Measurements from ENCODE around the gene TFF2. TPM values are rescaled to one million over a fixed set of nuclear protein-coding genes. Genes with fewer than 3 reads are reported as not detected.

TFF2 gene
- total RNA-seq, 1 donor from 2014 or later = not detected

GRCh38 chr21:42302076-42302650, 48.6 kb downstream of the TFF2 start:
- intact Hi-C loops (cut with DNase I) = no loop called here
- no peak overlapping the region for H3K4me3 ChIP-seq
- H3K9me3 ChIP-seq = no peaks in the 10 kb centered on the region
- no peaks in the 10 kb centered on the region for H3K27me3 ChIP-seq
- H3K36me3 ChIP-seq = no peaks in the 10 kb centered on the region
- TF ChIP-seq CTCF (IDR thresholded peaks at IDR 0.05) (no peak), POLR2A (IDR thresholded peaks at IDR 0.05) (no peak), POLR2AphosphoS5 (IDR thresholded peaks at IDR 0.05; ENCODE audit: insufficient read depth in 1 of 2, low read depth in 1 of 2) (no peak)
- peak overlapping the region; percentile 36 for H3K27ac ChIP-seq
- no peak for DNase-seq (ENCODE audit: extremely low spot score in 2 of 2)
- peaks cover 5% of the 10 kb centered on the region for H3K4me1 ChIP-seq

GRCh38 chr21:42301371-42302075, 49.3 kb downstream of the TFF2 start:
- H3K27ac ChIP-seq = peak overlapping the region; percentile 48
- no peak for DNase-seq (ENCODE audit: extremely low spot score in 2 of 2)

GRCh38 chr21:42300956-42301355, 49.8 kb downstream of the TFF2 start:
- intact Hi-C loops (cut with DNase I) = no loop called here
- no peaks in the 10 kb centered on the region for H3K27me3 ChIP-seq
- DNase-seq (ENCODE audit: extremely low spot score in 2 of 2) = no peak
- H3K36me3 ChIP-seq = no peaks in the 10 kb centered on the region
- H3K9me3 ChIP-seq = no peaks in the 10 kb centered on the region
- H3K4me3 ChIP-seq = no peak overlapping the region
- TF ChIP-seq CTCF (IDR thresholded peaks at IDR 0.05) (no peak), POLR2A (IDR thresholded peaks at IDR 0.05) (no peak), POLR2AphosphoS5 (IDR thresholded peaks at IDR 0.05; ENCODE audit: insufficient read depth in 1 of 2, low read depth in 1 of 2) (no peak)
- H3K27ac ChIP-seq = peak overlapping the region; percentile 48
- peaks cover 5% of the 10 kb centered on the region for H3K4me1 ChIP-seq

More at GRCh38 chr21:42301371-42302075, 49.3 kb downstream of the TFF2 start:
- H3K4me3 ChIP-seq = no peak overlapping the region
- H3K4me1 ChIP-seq = peaks cover 5% of the 10 kb centered on the region
- H3K9me3 ChIP-seq = no peaks in the 10 kb centered on the region
- intact Hi-C loops (cut with DNase I) = no loop called here
- H3K36me3 ChIP-seq = no peaks in the 10 kb centered on the region
- no peak for TF ChIP-seq POLR2A (IDR thresholded peaks at IDR 0.05)
- peak in 1 of 2 donors; percentile 63 for TF ChIP-seq POLR2AphosphoS5 (IDR thresholded peaks at IDR 0.05; ENCODE audit: insufficient read depth in 1 of 2, low read depth in 1 of 2)
- no peaks in the 10 kb centered on the region for H3K27me3 ChIP-seq

GRCh38 chr21:42300045-42300583, 50.7 kb downstream of the TFF2 start:
- DNase-seq (ENCODE audit: extremely low spot score in 2 of 2) = no peak
- TF ChIP-seq POLR2A (IDR thresholded peaks at IDR 0.05) (no peak), POLR2AphosphoS5 (IDR thresholded peaks at IDR 0.05; ENCODE audit: insufficient read depth in 1 of 2, low read depth in 1 of 2) (no peak), CTCF (IDR thresholded peaks at IDR 0.05) (no peak)
- intact Hi-C loops (cut with DNase I) = no loop called here
- H3K36me3 ChIP-seq = no peaks in the 10 kb centered on the region
- no peak overlapping the region for H3K4me3 ChIP-seq
- H3K27ac ChIP-seq = no peak overlapping the region
- no peaks in the 10 kb centered on the region for H3K27me3 ChIP-seq
- H3K4me1 ChIP-seq = peaks cover 5% of the 10 kb centered on the region
- no peaks in the 10 kb centered on the region for H3K9me3 ChIP-seq

- intact Hi-C loops (cut with DNase I) = no loop called here
- no peaks in the 10 kb centered on the region for H3K27me3 ChIP-seq
- DNase-seq (ENCODE audit: extremely low spot score in 2 of 2) = no peak
- H3K36me3 ChIP-seq = no peaks in the 10 kb centered on the region
- peak overlapping the region; percentile 23 for H3K27ac ChIP-seq
- no peak for TF ChIP-seq POLR2AphosphoS5 (IDR thresholded peaks at IDR 0.05; ENCODE audit: insufficient read depth in 1 of 2, low read depth in 1 of 2)
- H3K4me1 ChIP-seq = peaks cover 5% of the 10 kb centered on the region
- no peak overlapping the region for H3K4me3 ChIP-seq
- H3K9me3 ChIP-seq = no peaks in the 10 kb centered on the region
These were observed 51.3 kb downstream of the TFF2 start for GRCh38 chr21:42299324-42300044.

All from vagina (tissue), 2 donors.